ENCODE results near the gene ODC1.

Gene ODC1

GRCh38 chr2:10397878-10398277 is 50.2 kb downstream of the ODC1 start:
- DNase-seq, result no peak

- no peak for DNase-seq
Observed at GRCh38 chr2:10397297-10397875, 50.7 kb downstream of the ODC1 start.

- no peak for DNase-seq
Observed at GRCh38 chr2:10396464-10396863, 51.7 kb downstream of the ODC1 start.

GRCh38 chr2:10395893-10396292 is 52.2 kb downstream of the ODC1 start:
- no peak for DNase-seq

GRCh38 chr2:10393640-10393982 is 54.5 kb downstream of the ODC1 start:
- DNase-seq, result no peak

- no peak for DNase-seq
Observed at GRCh38 chr2:10392951-10393639, 55.0 kb downstream of the ODC1 start.

GRCh38 chr2:10392548-10392947 is 55.6 kb downstream of the ODC1 start:
- DNase-seq, result no peak

GRCh38 chr2:10392100-10392499 is 56.0 kb downstream of the ODC1 start:
- no peak for DNase-seq

- no peak for DNase-seq
Observed at GRCh38 chr2:10390369-10390801, 57.7 kb downstream of the ODC1 start.
